ENCODE data around the gene FZD8. TPM values are rescaled to one million over a fixed set of nuclear protein-coding genes. Genes with fewer than 3 reads are reported as not detected.

The FZD8 gene
- total RNA-seq, 2 experiments from 2014 or later, result 0.23 to 0.24 TPM

- CTCF ChIA-PET, result interaction anchor here (0.6 to 1.1 kb wide), 3 partner anchors 23 to 750 kb away, joined by 3 to 4 read pairs (median 3); no protein-coding TSS in a partner anchor
These were observed 29.0 kb downstream of the FZD8 start for GRCh38 chr10:35613107-35613440.

GRCh38 chr10:35612385-35613106 lies 29.6 kb downstream of the FZD8 start:
- no peak for DNase-seq
- POLR2A ChIA-PET, result interaction anchor here (1.0 kb wide), 1 partner anchor 112 kb away, joined by 3 read pairs; no protein-coding TSS in a partner anchor
- Mint-ChIP-seq H3K36me3 (ENCODE audit: low read depth) (no peaks in the 10 kb centered on the region), H3K27me3 (ENCODE audit: low read depth) (peaks cover 19% of the 10 kb centered on the region), H3K4me1 (ENCODE audit: low read depth) (peaks cover under 1% of the 10 kb centered on the region), H3K4me3 (no peak overlapping the region), H3K27ac (no peak overlapping the region), H3K9me3 (ENCODE audit: insufficient read depth) (no peaks in the 10 kb centered on the region)
- ATAC-seq, result no peak
- CTCF ChIA-PET, result interaction anchor here (1.1 kb wide), 1 partner anchor 23 kb away, joined by 4 read pairs; no protein-coding TSS in a partner anchor

More at GRCh38 chr10:35613107-35613440, 29.0 kb downstream of the FZD8 start:
- Mint-ChIP-seq H3K27ac (no peak overlapping the region), H3K4me3 (no peak overlapping the region), H3K4me1 (ENCODE audit: low read depth) (no peaks in the 10 kb centered on the region), H3K36me3 (ENCODE audit: low read depth) (no peaks in the 10 kb centered on the region), H3K9me3 (ENCODE audit: insufficient read depth) (no peaks in the 10 kb centered on the region), H3K27me3 (ENCODE audit: low read depth) (peaks cover 19% of the 10 kb centered on the region)
- POLR2A ChIA-PET, result interaction anchor here (1.0 kb wide), 1 partner anchor 112 kb away, joined by 3 read pairs; no protein-coding TSS in a partner anchor
- ATAC-seq, result no peak
- no peak for DNase-seq

- peaks cover 26% of the 10 kb centered on the region for H3K27me3 Mint-ChIP-seq (ENCODE audit: low read depth)
- peaks cover 6% of the 10 kb centered on the region for H3K4me1 Mint-ChIP-seq (ENCODE audit: low read depth)
- no peak overlapping the region for H3K4me3 Mint-ChIP-seq
- ATAC-seq (no peak), DNase-seq (no peak)
- POLR2A ChIA-PET, result no interaction called here
- H3K9me3 Mint-ChIP-seq (ENCODE audit: insufficient read depth), result no peaks in the 10 kb centered on the region
- H3K27ac Mint-ChIP-seq, result no peak overlapping the region
- CTCF ChIA-PET, result no interaction called here
- H3K36me3 Mint-ChIP-seq (ENCODE audit: low read depth), result no peaks in the 10 kb centered on the region
These were observed 30.3 kb downstream of the FZD8 start for GRCh38 chr10:35611750-35612149.

GRCh38 chr10:35608328-35608672 lies 33.8 kb downstream of the FZD8 start:
- H3K27me3 Mint-ChIP-seq (ENCODE audit: low read depth), result peaks cover 28% of the 10 kb centered on the region
- no peaks in the 10 kb centered on the region for H3K36me3 Mint-ChIP-seq (ENCODE audit: low read depth)
- ATAC-seq (no peak), DNase-seq (no peak)
- H3K9me3 Mint-ChIP-seq (ENCODE audit: insufficient read depth), result no peaks in the 10 kb centered on the region
- H3K27ac Mint-ChIP-seq, result no peak overlapping the region
- peaks cover 6% of the 10 kb centered on the region for H3K4me1 Mint-ChIP-seq (ENCODE audit: low read depth)
- H3K4me3 Mint-ChIP-seq, result no peak overlapping the region
- CTCF ChIA-PET, result no interaction called here
- POLR2A ChIA-PET, result interaction anchor here (0.6 kb wide), 1 partner anchor 57 kb away, joined by 3 read pairs; no protein-coding TSS in a partner anchor

DNA sequence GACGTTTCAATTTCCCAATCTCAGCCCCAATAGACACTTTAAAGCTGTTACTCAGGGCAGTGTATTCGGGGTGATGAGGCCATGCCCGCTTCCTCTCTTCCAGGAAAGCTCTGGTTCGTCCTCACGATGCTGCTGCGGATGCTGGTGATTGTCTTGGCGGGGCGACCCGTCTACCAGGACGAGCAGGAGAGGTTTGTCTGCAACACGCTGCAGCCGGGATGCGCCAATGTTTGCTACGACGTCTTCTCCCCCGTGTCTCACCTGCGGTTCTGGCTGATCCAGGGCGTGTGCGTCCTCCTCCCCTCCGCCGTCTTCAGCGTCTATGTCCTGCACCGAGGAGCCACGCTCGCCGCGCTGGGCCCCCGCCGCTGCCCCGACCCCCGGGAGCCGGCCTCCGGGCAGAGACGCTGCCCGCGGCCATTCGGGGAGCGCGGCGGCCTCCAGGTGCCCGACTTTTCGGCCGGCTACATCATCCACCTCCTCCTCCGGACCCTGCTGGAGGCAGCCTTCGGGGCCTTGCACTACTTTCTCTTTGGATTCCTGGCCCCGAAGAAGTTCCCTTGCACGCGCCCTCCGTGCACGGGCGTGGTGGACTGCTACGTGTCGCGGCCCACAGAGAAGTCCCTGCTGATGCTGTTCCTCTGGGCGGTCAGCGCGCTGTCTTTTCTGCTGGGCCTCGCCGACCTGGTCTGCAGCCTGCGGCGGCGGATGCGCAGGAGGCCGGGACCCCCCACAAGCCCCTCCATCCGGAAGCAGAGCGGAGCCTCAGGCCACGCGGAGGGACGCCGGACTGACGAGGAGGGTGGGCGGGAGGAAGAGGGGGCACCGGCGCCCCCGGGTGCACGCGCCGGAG lies 34.4 kb downstream of the FZD8 start:
- H3K36me3 Mint-ChIP-seq (ENCODE audit: low read depth), result no peaks in the 10 kb centered on the region
- peaks cover 28% of the 10 kb centered on the region for H3K27me3 Mint-ChIP-seq (ENCODE audit: low read depth)
- H3K27ac Mint-ChIP-seq, result no peak overlapping the region
- DNase-seq, result peak; percentile 28
- H3K4me1 Mint-ChIP-seq (ENCODE audit: low read depth), result peaks cover 6% of the 10 kb centered on the region
- no peaks in the 10 kb centered on the region for H3K9me3 Mint-ChIP-seq (ENCODE audit: insufficient read depth)
- peak; percentile 75 for ATAC-seq
- CTCF ChIA-PET, result no interaction called here
- H3K4me3 Mint-ChIP-seq, result peak overlapping the region; percentile 64
- POLR2A ChIA-PET, result no interaction called here

DNA sequence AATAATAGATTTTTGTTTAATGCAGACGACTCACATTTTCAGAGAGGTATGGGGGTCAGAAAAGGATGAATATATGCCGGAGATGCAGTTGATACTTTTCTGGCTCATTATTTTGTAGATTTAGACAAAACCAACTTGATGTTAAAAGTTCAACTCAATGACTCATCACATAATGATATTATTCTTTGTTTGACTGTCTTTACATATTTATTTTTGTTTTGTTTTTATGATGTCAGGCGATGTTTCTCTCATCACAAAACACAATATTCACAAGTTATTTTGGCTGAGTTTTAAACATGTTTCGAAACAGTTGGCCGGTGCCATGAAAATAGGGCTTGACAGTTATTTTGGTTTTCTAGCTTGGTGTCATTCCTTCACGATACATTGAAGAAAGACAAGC lies 35.7 kb downstream of the FZD8 start:
- ChIA-PET CTCF (no interaction called here), POLR2A (no interaction called here)
- no peak overlapping the region for H3K27ac Mint-ChIP-seq
- no peak overlapping the region for H3K4me3 Mint-ChIP-seq
- no peak for ATAC-seq
- peaks cover 19% of the 10 kb centered on the region for H3K27me3 Mint-ChIP-seq (ENCODE audit: low read depth)
- no peaks in the 10 kb centered on the region for H3K36me3 Mint-ChIP-seq (ENCODE audit: low read depth)
- no peaks in the 10 kb centered on the region for H3K9me3 Mint-ChIP-seq (ENCODE audit: insufficient read depth)
- DNase-seq, result no peak
- H3K4me1 Mint-ChIP-seq (ENCODE audit: low read depth), result peaks cover 6% of the 10 kb centered on the region

GRCh38 chr10:35605191-35605590 lies 36.9 kb downstream of the FZD8 start, which contains the start of gene GJD4:
Gene GJD4, plus strand, starts transcription at chr10:35605341. Its CDS starts 227 bp downstream, at chr10:35605568.
- POLR2A ChIA-PET, result no interaction called here
- Mint-ChIP-seq H3K4me3 (no peak within 1 kb of the TSS), H3K4me1 (ENCODE audit: low read depth) (peaks cover 6% of the 10 kb centered on the region), H3K36me3 (ENCODE audit: low read depth) (no peaks in the 10 kb centered on the region), H3K9me3 (ENCODE audit: insufficient read depth) (no peaks in the 10 kb centered on the region), H3K27me3 (ENCODE audit: low read depth) (peaks cover 18% of the 10 kb centered on the region), H3K27ac (no peak within 1 kb of the TSS)
- CTCF ChIA-PET, result no interaction called here
- DNase-seq, result no peak
- ATAC-seq, result no peak

GRCh38 chr10:35600193-35600592 lies 41.9 kb downstream of the FZD8 start:
- no peak overlapping the region for H3K27ac Mint-ChIP-seq
- H3K9me3 Mint-ChIP-seq (ENCODE audit: insufficient read depth), result no peaks in the 10 kb centered on the region
- ChIA-PET CTCF (no interaction called here), POLR2A (no interaction called here)
- no peaks in the 10 kb centered on the region for H3K4me1 Mint-ChIP-seq (ENCODE audit: low read depth)
- H3K4me3 Mint-ChIP-seq, result no peak overlapping the region
- peaks cover 7% of the 10 kb centered on the region for H3K27me3 Mint-ChIP-seq (ENCODE audit: low read depth)
- DNase-seq (no peak), ATAC-seq (no peak)
- H3K36me3 Mint-ChIP-seq (ENCODE audit: low read depth), result no peaks in the 10 kb centered on the region

GRCh38 chr10:35598379-35598778 lies 43.7 kb downstream of the FZD8 start:
- peaks cover 5% of the 10 kb centered on the region for H3K27me3 Mint-ChIP-seq (ENCODE audit: low read depth)
- no peak overlapping the region for H3K4me3 Mint-ChIP-seq
- CTCF ChIA-PET, result no interaction called here
- no peaks in the 10 kb centered on the region for H3K4me1 Mint-ChIP-seq (ENCODE audit: low read depth)
- no peaks in the 10 kb centered on the region for H3K36me3 Mint-ChIP-seq (ENCODE audit: low read depth)
- POLR2A ChIA-PET, result no interaction called here
- ATAC-seq (no peak), DNase-seq (no peak)
- no peaks in the 10 kb centered on the region for H3K9me3 Mint-ChIP-seq (ENCODE audit: insufficient read depth)
- no peak overlapping the region for H3K27ac Mint-ChIP-seq

DNA sequence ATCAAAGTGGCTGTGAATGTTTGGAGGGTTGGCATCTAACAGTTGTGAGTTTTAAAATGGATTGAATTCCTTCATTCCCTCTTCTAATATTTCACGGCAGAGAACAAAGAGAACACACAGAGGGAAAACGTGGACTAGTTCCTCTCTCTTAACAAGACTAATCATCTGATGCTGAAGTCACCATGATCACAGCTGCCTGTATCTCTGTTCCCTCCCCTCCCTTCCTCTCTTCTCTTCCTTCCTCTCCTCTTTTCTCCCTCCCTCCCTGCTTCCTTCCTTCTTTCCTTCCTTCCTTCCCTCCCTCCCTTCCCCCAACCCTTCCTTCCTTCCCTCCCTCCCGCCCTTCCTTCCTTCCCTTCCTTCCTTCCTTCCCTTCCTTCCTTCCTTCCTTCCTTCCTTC lies 47.0 kb downstream of the FZD8 start:
- Mint-ChIP-seq H3K36me3 (ENCODE audit: low read depth) (no peaks in the 10 kb centered on the region), H3K4me1 (ENCODE audit: low read depth) (no peaks in the 10 kb centered on the region), H3K9me3 (ENCODE audit: insufficient read depth) (no peaks in the 10 kb centered on the region), H3K27ac (no peak overlapping the region), H3K4me3 (no peak overlapping the region), H3K27me3 (ENCODE audit: low read depth) (peaks cover 2% of the 10 kb centered on the region)
- no peak for ATAC-seq
- ChIA-PET CTCF (no interaction called here), POLR2A (no interaction called here)
- DNase-seq, result no peak

- Mint-ChIP-seq H3K27me3 (ENCODE audit: low read depth) (no peaks in the 10 kb centered on the region), H3K4me3 (no peak overlapping the region), H3K9me3 (ENCODE audit: insufficient read depth) (no peaks in the 10 kb centered on the region), H3K27ac (no peak overlapping the region), H3K4me1 (ENCODE audit: low read depth) (no peaks in the 10 kb centered on the region), H3K36me3 (ENCODE audit: low read depth) (no peaks in the 10 kb centered on the region)
- ATAC-seq (no peak), DNase-seq (no peak)
- CTCF ChIA-PET, result no interaction called here
- POLR2A ChIA-PET, result no interaction called here
These were observed 47.7 kb downstream of the FZD8 start for GRCh38 chr10:35594115-35595079.
